ENCODE data around the gene KIAA1191. TPM values are rescaled to one million over a fixed set of nuclear protein-coding genes. Genes with fewer than 3 reads are reported as not detected.

The KIAA1191 gene
- total and polyA plus RNA-seq, 2 of the 8 experiments (the other 6 are each of a cell fraction or from before 2014, with no cell fraction given), result 86.4 to 88.0 TPM

DNA sequence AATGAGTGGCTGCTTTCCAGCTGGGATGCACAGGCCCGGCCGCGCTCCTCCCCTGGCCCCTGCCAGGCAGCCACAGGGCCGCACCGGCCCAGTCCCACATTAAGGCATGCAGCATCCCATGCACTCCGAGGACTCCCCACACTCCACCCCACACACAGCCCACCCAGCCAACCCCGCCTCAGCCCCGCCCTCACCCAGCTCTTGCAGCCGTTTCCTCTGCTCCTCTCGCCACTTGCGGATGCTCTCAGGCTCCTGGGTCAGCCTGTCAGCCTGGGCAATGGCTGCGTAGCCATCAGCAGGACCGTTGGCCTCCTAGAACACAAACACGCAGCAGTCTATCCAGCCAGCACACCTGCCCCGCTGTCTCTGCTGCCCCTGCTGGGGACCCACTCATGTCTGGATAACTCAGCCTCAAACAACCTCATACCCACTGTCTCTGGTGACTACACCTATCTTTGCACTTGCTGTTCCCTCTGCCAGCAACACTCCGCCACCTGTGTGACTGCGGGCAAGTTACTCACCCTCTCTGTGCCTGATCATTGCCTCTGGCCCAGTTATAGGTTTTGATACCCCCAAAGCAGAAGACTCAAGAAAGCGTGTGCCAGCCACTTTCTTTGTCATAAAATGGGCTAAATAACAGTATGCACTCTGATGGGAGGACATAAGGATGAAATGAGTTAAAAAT is 36.3 kb upstream of the KIAA1191 start:
- no peak overlapping the region for H4K8ac ChIP-seq (ENCODE audit: extremely low read depth, insufficient read depth, low read length)
- no peaks in the 10 kb centered on the region for H3K79me1 ChIP-seq (ENCODE audit: low read depth, low read length)
- no peaks in the 10 kb centered on the region for H3K79me2 ChIP-seq (ENCODE audit: control insufficient read depth in 1 of 2, insufficient read depth in 2 of 2, low read length in 2 of 2)
- H3K23me2 ChIP-seq (ENCODE audit: low read depth, low read length), result no peaks in the 10 kb centered on the region
- H2BK12ac ChIP-seq (ENCODE audit: low read depth, low read length), result no peak overlapping the region
- no peak overlapping the region for H2AK5ac ChIP-seq (ENCODE audit: low read depth, low read length)
- TF ChIP-seq, protein P1, sequence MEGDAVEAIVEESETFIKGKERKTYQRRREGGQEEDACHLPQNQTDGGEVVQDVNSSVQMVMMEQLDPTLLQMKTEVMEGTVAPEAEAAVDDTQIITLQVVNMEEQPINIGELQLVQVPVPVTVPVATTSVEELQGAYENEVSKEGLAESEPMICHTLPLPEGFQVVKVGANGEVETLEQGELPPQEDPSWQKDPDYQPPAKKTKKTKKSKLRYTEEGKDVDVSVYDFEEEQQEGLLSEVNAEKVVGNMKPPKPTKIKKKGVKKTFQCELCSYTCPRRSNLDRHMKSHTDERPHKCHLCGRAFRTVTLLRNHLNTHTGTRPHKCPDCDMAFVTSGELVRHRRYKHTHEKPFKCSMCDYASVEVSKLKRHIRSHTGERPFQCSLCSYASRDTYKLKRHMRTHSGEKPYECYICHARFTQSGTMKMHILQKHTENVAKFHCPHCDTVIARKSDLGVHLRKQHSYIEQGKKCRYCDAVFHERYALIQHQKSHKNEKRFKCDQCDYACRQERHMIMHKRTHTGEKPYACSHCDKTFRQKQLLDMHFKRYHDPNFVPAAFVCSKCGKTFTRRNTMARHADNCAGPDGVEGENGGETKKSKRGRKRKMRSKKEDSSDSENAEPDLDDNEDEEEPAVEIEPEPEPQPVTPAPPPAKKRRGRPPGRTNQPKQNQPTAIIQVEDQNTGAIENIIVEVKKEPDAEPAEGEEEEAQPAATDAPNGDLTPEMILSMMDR (IDR thresholded peaks at IDR 0.05; ENCODE audit: control extremely low read depth in 1 of 3, insufficient read depth in 1 of 3, low read depth in 1 of 3, low read length in 3 of 3), result peak in 1 of 3 experiments; percentile 4; a peak in 1 of 4 replicates
- no peak for TF ChIP-seq TBP (IDR thresholded peaks at IDR 0.05; ENCODE audit: low read depth, low read length)
- TF ChIP-seq, protein P2, sequence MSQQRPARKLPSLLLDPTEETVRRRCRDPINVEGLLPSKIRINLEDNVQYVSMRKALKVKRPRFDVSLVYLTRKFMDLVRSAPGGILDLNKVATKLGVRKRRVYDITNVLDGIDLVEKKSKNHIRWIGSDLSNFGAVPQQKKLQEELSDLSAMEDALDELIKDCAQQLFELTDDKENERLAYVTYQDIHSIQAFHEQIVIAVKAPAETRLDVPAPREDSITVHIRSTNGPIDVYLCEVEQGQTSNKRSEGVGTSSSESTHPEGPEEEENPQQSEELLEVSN (IDR thresholded peaks at IDR 0.05), result no peak
- TF ChIP-seq CBX8 (IDR thresholded peaks at IDR 0.05; ENCODE audit: borderline replicate concordance, low read depth, low read length), result no peak
- no peak for TF ChIP-seq NANOG (IDR thresholded peaks at IDR 0.05; ENCODE audit: insufficient read depth, low read depth, low read length, poor library complexity, severe bottlenecking)
- no peak for TF ChIP-seq MAFK (IDR thresholded peaks at IDR 0.05; ENCODE audit: low read depth, low read length)
- no peak overlapping the region for H3K23ac ChIP-seq (ENCODE audit: insufficient read length)
- H3K9me3 ChIP-seq (ENCODE audit: insufficient read depth in 2 of 2, low read depth in 1 of 2, low read length in 1 of 2), result no peaks in the 10 kb centered on the region
- DNase-seq (ENCODE audit: low read depth in 1 of 2, low spot score in 2 of 2) (no peak), FAIRE-seq (no peak)
- no peak overlapping the region for H3K4me3 ChIP-seq (ENCODE audit: extremely low read depth in 1 of 4, insufficient read depth in 2 of 4, low read depth in 3 of 4, low read length in 4 of 4)
- no peaks in the 10 kb centered on the region; a peak in 1 of 8 replicates for H3K36me3 ChIP-seq (ENCODE audit: control insufficient read depth in 2 of 4, insufficient read depth in 4 of 4, low read length in 3 of 4)
- 85% methylated on average over 14 of the region's 18 CpGs; no CpG with 5 or more reads in 1 of the 2 experiments for WGBS, 2 experiments (ENCODE audit: extremely low coverage in 1 of 2, insufficient coverage in 1 of 2, insufficient read length in 1 of 2, insufficient replicate concordance in 2 of 2, low coverage in 1 of 2, low lambda C conversion rate in 2 of 2, missing lambda C conversion rate in 1 of 2)
- no peak overlapping the region for H2AFZ ChIP-seq (ENCODE audit: low read length)
- no peak overlapping the region for H3K9ac ChIP-seq (replicated peaks in 1 of 4; ENCODE audit: extremely low read depth in 1 of 4, low read depth in 3 of 4, low read length in 3 of 4)
- ChIA-PET POLR2A (ENCODE audit: partially characterized antibody) (interaction anchor here (0.7 kb wide), 1 partner anchor 138 kb away, joined by 3 read pairs; no protein-coding TSS in a partner anchor), CTCF (ENCODE audit: partially characterized antibody) (interaction anchor here (1.1 to 7.9 kb wide), 2 partner anchors 8 to 111 kb away, joined by 5 to 83 read pairs; no protein-coding TSS in a partner anchor)
- peaks cover 0 to 1% of the 10 kb centered on the region in 2 experiments for H4K20me1 ChIP-seq (replicated peaks in 1 of 2; ENCODE audit: control insufficient read depth in 1 of 2, insufficient read depth in 2 of 2, low read length in 2 of 2)
- H3K14ac ChIP-seq (ENCODE audit: insufficient read length), result no peak overlapping the region
- no peak overlapping the region for H2BK120ac ChIP-seq (replicated peaks; ENCODE audit: low read depth, low read length)
- no peaks in the 10 kb centered on the region for H3K27me3 ChIP-seq (replicated peaks in 1 of 4; ENCODE audit: control insufficient read depth in 3 of 4, extremely low read depth in 1 of 4, insufficient read depth in 3 of 4, low read length in 3 of 4)
- H3K56ac ChIP-seq (replicated peaks; ENCODE audit: insufficient read length, low read depth, low read length), result no peak overlapping the region
- H3K4ac ChIP-seq (replicated peaks; ENCODE audit: insufficient read length, low read depth, low read length), result no peak overlapping the region
- H4K91ac ChIP-seq (replicated peaks; ENCODE audit: insufficient read length, low read length), result no peak overlapping the region
- no peak overlapping the region for H3K4me2 ChIP-seq (ENCODE audit: insufficient read depth in 1 of 2, low read depth in 2 of 2, low read length in 2 of 2)
- no peak overlapping the region for H3K27ac ChIP-seq (ENCODE audit: low read depth, low read length)
- H2BK5ac ChIP-seq (ENCODE audit: low read depth, low read length), result no peak overlapping the region
- no peak overlapping the region for H2BK20ac ChIP-seq (ENCODE audit: low read length)
- H2BK15ac ChIP-seq (ENCODE audit: low read length), result no peak overlapping the region
- no peaks in the 10 kb centered on the region for H3K4me1 ChIP-seq (replicated peaks in 1 of 4; ENCODE audit: control insufficient read depth in 3 of 4, insufficient read depth in 4 of 4, low read length in 3 of 4)
- H3K18ac ChIP-seq (ENCODE audit: extremely low read depth, low read length), result no peak overlapping the region
- no peak overlapping the region for H4K5ac ChIP-seq (ENCODE audit: insufficient read length, low read depth, low read length)
